GM12878 (cell line): ENCODE data around the gene PARS2. TPM values are rescaled to one million over a fixed set of nuclear protein-coding genes. Genes with fewer than 3 reads are reported as not detected.
A peak's percentile ranks its signal among the peaks of the same experiment; 100 is the strongest.

Experiments
- ATAC-seq: fragments of 200-7000 bp; cut with Tn5 transposase; 3 replicates; pipeline ENCODE4 v1.9.1; 2020; ENCODE audit warnings: mild to moderate bottlenecking, moderate library complexity
- BruUV-seq: library from RNA; stranded (reverse); fragments of 400-500 nt; replicated peaks from 2 replicates; lab custom pipeline; 2021; lab: Mats Ljungman, UMichigan
- CTCF ChIA-PET: fragments of 300-600 bp; sonication (Branson Sonifier 250); formaldehyde crosslinking; extraction: SDS; loops from one replicate; lab custom pipeline; 2021; ENCODE audit warnings: inconsistent platforms; lab: Yijun Ruan, JAX
- POLR2A ChIA-PET: fragments of 350-600 bp; formaldehyde crosslinking; extraction: SDS; loops from one replicate; lab custom pipeline; 2021; ENCODE audit warnings: inconsistent platforms; lab: Charles Lee
- RAD21 ChIA-PET: fragments of 300-600 bp; sonication (Branson Sonifier 250); formaldehyde crosslinking; loops from one replicate; lab custom pipeline; 2023; ENCODE audit warnings: antibody characterized with exemption; ENCODE audit not compliant: unreplicated experiment; lab: Charles Lee
- SMC1A ChIA-PET: fragments of 300-600 bp; sonication (Branson Sonifier 250); formaldehyde crosslinking; loops from one replicate; lab custom pipeline; 2023; ENCODE audit not compliant: unreplicated experiment, uncharacterized antibody; lab: Charles Lee
- DNase-seq: peaks from one replicate; pipeline ENCODE4 v3.0.0-alpha.2; 2011; ENCODE audit warnings: low read depth, low spot score
- FAIRE-seq: peaks from 3 replicates; lab custom pipeline; 2011; peaks lifted over from hg19 to GRCh38; lab: Jason Lieb, UNC
- H2AFZ ChIP-seq: 2 replicates; pipeline ENCODE4 v1.6.0; 2011; ENCODE audit warnings: low read depth, low read length, control low read depth; ENCODE audit not compliant: control insufficient read depth
- H3K27ac ChIP-seq: 2 replicates; pipeline ENCODE4 v1.5.1; 2011; ENCODE audit warnings: control low read depth; ENCODE audit not compliant: control insufficient read depth, insufficient read depth
- H3K27me3 ChIP-seq, 2 experiments: replicated peaks in 1 of 2; 2 replicates each; pipeline versions ENCODE4 v1.6.0 to v1.6.1; 2011; ENCODE audit warnings: low read length in 1 of 2; ENCODE audit not compliant: control insufficient read depth in 2 of 2, insufficient read depth in 2 of 2
- H3K36me3 ChIP-seq, 2 experiments: 2 replicates each; pipeline ENCODE4 v1.5.1; 2011; ENCODE audit warnings: low read length in 1 of 2; ENCODE audit not compliant: control insufficient read depth in 2 of 2, insufficient read depth in 2 of 2
- H3K4me1 ChIP-seq: 2 replicates; pipeline ENCODE4 v1.6.1; 2011; ENCODE audit warnings: mild to moderate bottlenecking, low read length, moderate library complexity, mixed read lengths; ENCODE audit not compliant: control insufficient read depth, insufficient read depth
- H3K4me2 ChIP-seq: 2 replicates; pipeline ENCODE4 v1.6.0; 2011; ENCODE audit warnings: control low read depth; ENCODE audit not compliant: control insufficient read depth, insufficient read depth
- H3K4me3 ChIP-seq: fragments of 200-600 bp; sonication (generic); 2 replicates; pipeline ENCODE4 v1.5.1; 2016
- H3K79me2 ChIP-seq: 2 replicates; pipeline ENCODE4 v1.6.0; 2011; ENCODE audit warnings: low read length; ENCODE audit not compliant: control insufficient read depth, insufficient read depth
- H3K9ac ChIP-seq: 2 replicates; pipeline ENCODE4 v1.8.0; 2011; ENCODE audit warnings: low read length, control low read depth, mixed read lengths; ENCODE audit not compliant: control insufficient read depth, insufficient read depth
- H3K9me3 ChIP-seq: replicated peaks from 3 replicates; pipeline ENCODE4 v1.5.1; 2011; ENCODE audit warnings: mild to moderate bottlenecking, low read length; ENCODE audit not compliant: control insufficient read depth, insufficient read depth
- H4K20me1 ChIP-seq: 2 replicates; pipeline ENCODE4 v1.6.0; 2011; ENCODE audit not compliant: control insufficient read depth, insufficient read depth
- CBFB ChIP-seq: IDR thresholded peaks from 2 replicates; pipeline ENCODE4 v1.6.1; 2016; ENCODE audit warnings: antibody characterized with exemption, low read depth
- CEBPB ChIP-seq, 2 experiments: fragments of 150-350 bp in 1 of 2; IDR thresholded peaks; 2 replicates each; pipeline ENCODE4 v1.6.1; 2012 to 2014; ENCODE audit warnings: low read depth in 2 of 2, low read length in 2 of 2, borderline replicate concordance in 1 of 2, inconsistent platforms in 1 of 2
- KAT2A ChIP-seq: conservative IDR thresholded peaks from 2 replicates; pipeline ENCODE4 v1.6.1; 2011; ENCODE audit warnings: low read depth, low read length; ENCODE audit not compliant: control insufficient read depth
- KLF5 ChIP-seq: fragments of 450-650 bp; IDR thresholded peaks from 2 replicates; pipeline ENCODE4 v1.6.1; 2014; ENCODE audit warnings: mild to moderate bottlenecking; ENCODE audit not compliant: partially characterized antibody
- NFYA ChIP-seq: IDR thresholded peaks from 2 replicates; pipeline ENCODE4 v1.6.1; 2011; ENCODE audit warnings: low read depth, mild to moderate bottlenecking, low read length, improper control_type of control experiment, borderline replicate concordance
- SIX5 ChIP-seq: IDR thresholded peaks from 2 replicates; pipeline ENCODE4 v1.6.1; 2011; ENCODE audit warnings: mild to moderate bottlenecking, low read depth, low read length, moderate library complexity; ENCODE audit not compliant: severe bottlenecking
- SMAD5 ChIP-seq: IDR thresholded peaks from 2 replicates; pipeline ENCODE4 v1.6.1; 2016; ENCODE audit warnings: antibody characterized with exemption, low read depth
- STAT3 ChIP-seq: IDR thresholded peaks from 2 replicates; pipeline ENCODE4 v1.6.1; 2011; ENCODE audit warnings: low read depth, low read length, improper control_type of control experiment
- TARDBP ChIP-seq: IDR thresholded peaks from 2 replicates; pipeline ENCODE4 v1.6.1; 2016; ENCODE audit warnings: borderline replicate concordance
- ZSCAN29 ChIP-seq: fragments of 450-650 bp; IDR thresholded peaks from 2 replicates; pipeline ENCODE4 v1.6.1; 2017; ENCODE audit warnings: mild to moderate bottlenecking, moderate library complexity
- WGBS: methylation state at CpG from one replicate; pipeline ENCODE4 v1.1.6; 2016; ENCODE audit warnings: low lambda C conversion rate; ENCODE audit not compliant: insufficient replicate concordance, insufficient coverage; ENCODE audit errors: missing lambda C conversion rate; 5-methylcytosine and 5-hydroxymethylcytosine counted together
- in situ Hi-C: fragments of 300-500 bp; cut with MboI; formaldehyde crosslinking; loops from 9 replicates; pipeline ENCODE4 v1.14.3; 2018; ENCODE audit warnings: mixed read lengths
- intact Hi-C: fragments of 100-400 bp; cut with micrococcal nuclease; formaldehyde crosslinking; loops from one replicate; pipeline ENCODE4 v1.14.2; 2022; ENCODE audit not compliant: unreplicated experiment
- polyA plus RNA-seq, 11 experiments: library from polyadenylated mRNA; depleted of rRNA in 4 of 11; unstranded in 6 of 11; stranded (reverse) in 5 of 11; fragments of >200 nt; fragmentation: Nextera tagmentation in 4 of 11; fragmentation: Illumina TruSeq in 1 of 11; extraction: Ambion mirVana in 4 of 11; extraction: Trizol in 1 of 11; gene quantifications; 1 replicate in 1 of 11; 2 replicates in 10 of 11; pipeline versions ENCODE4 v1.2.1 to v1.2.3, GENCODE V29; 2011 to 2016; ENCODE audit warnings: inconsistent platforms in 2 of 11, missing spikeins in 2 of 11, low read depth in 1 of 11
- total RNA-seq, 4 experiments: library from RNA; depleted of rRNA in 3 of 4; stranded (reverse); fragments of >200 nt in 3 of 4; fragmentation: Illumina TruSeq in 1 of 4; extraction: Trizol in 1 of 4; gene quantifications; 2 replicates each; pipeline versions ENCODE4 v1.2.1 to v1.2.3, GENCODE V29; 2013 to 2021
- TF ChIP-seq, protein P1 (sequence below): fragments of 450-650 bp; conservative IDR thresholded peaks from 2 replicates; pipeline ENCODE4 v1.6.1; 2017; ENCODE audit warnings: mild to moderate bottlenecking, moderate library complexity
- TF ChIP-seq, protein P2 (sequence below): IDR thresholded peaks from 2 replicates; pipeline ENCODE4 v1.6.1; 2012; ENCODE audit warnings: mild to moderate bottlenecking, low read depth, low read length
- TF ChIP-seq, protein P3 (sequence below), 3 experiments: IDR thresholded peaks in 2 of 3; conservative IDR thresholded peaks in 1 of 3; 2 replicates each; pipeline ENCODE4 v1.5.1; 2011; ENCODE audit warnings: low read depth in 3 of 3, low read length in 3 of 3, mild to moderate bottlenecking in 3 of 3, control low read depth in 2 of 3, moderate library complexity in 2 of 3, inconsistent platforms in 1 of 3, mixed read lengths in 1 of 3; ENCODE audit not compliant: control insufficient read depth in 2 of 3, insufficient read depth in 1 of 3; ENCODE audit errors: extremely low read depth in 1 of 3
- TF ChIP-seq, protein P4 (sequence below): fragments of 450-650 bp; IDR thresholded peaks from 2 replicates; pipeline ENCODE4 v1.6.1; 2017; ENCODE audit warnings: low read depth, mild to moderate bottlenecking, moderate library complexity

PARS2 gene
- total and polyA plus RNA-seq, 10 of the 15 experiments (the other 5 are each of a cell fraction or from before 2014, with no cell fraction given), result 3.7 to 12.2 (median 5.9) TPM

DNA sequence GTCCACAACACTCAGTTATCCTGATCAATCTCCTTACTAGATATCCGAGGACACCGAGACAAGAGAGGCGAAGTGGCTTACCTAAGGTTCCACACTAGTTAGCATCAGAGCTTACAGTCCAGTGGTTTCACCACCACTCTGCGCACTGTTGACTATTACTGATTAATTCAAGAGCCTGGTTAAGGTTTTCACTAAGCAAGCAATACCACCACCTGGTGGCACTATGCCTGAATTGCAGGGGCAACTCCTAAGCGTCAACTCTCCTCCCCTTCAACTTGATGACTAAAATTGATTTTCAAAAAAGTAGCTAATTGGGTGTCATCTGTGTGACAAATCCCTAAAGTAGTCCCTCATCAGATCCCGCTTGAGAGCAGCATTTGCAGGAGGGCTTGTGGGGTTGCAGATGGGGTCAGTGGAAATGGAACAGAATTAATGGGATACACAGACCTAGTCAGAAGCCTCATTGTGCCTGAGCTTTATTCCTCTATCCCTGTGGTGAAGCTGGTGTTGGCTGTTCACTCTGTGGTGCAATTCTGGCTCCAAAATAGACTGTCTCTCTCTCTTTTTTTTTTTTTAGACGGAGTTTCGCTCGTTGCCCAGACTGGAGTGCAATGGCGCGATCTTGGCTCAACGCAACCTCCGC lies 27.7 kb upstream of the PARS2 start:
- ATAC-seq (peak; percentile 38), DNase-seq (no peak), FAIRE-seq (peak; percentile 23)
- CTCF ChIA-PET, result interaction anchor here (0.6 to 2.6 kb wide), 5 partner anchors 9 to 320 kb away, joined by 3 to 11 read pairs (median 3); partner anchors contain the start of gene TTC22
- no peaks in the 10 kb centered on the region for H3K36me3 ChIP-seq
- BruUV-seq, result no TSS peak
- POLR2A ChIA-PET, result interaction anchor here (0.6 kb wide), 1 partner anchor 654 kb away, joined by 3 read pairs; no protein-coding TSS in a partner anchor
- H2AFZ ChIP-seq, result no peak overlapping the region
- SMC1A ChIA-PET, result interaction anchor here (0.8 to 1.2 kb wide), 2 partner anchors 9 to 40 kb away, joined by 4 to 6 read pairs; partner anchors contain the start of gene TTC22
- H3K27ac ChIP-seq, result no peak overlapping the region
- H3K27me3 ChIP-seq, result no peaks in the 10 kb centered on the region
- no peaks in the 10 kb centered on the region for H3K4me1 ChIP-seq
- H3K4me3 ChIP-seq, result no peak overlapping the region
- H3K9ac ChIP-seq, result no peak overlapping the region
- intact Hi-C loops, result no loop called here
- no peaks in the 10 kb centered on the region for H3K79me2 ChIP-seq
- in situ Hi-C loops, result no loop called here
- RAD21 ChIA-PET, result interaction anchor here (1.7 kb wide), 1 partner anchor 117 kb away, joined by 4 read pairs; no protein-coding TSS in a partner anchor
- H3K4me2 ChIP-seq, result no peak overlapping the region
- H3K9me3 ChIP-seq, result peaks cover 2% of the 10 kb centered on the region; the same call in 2 of the 3 replicates
- 72% methylated on average over 9 of the region's 13 CpGs for WGBS
- no peaks in the 10 kb centered on the region for H4K20me1 ChIP-seq
- TF ChIP-seq KAT2A, result no peak
- TF ChIP-seq CEBPB (IDR thresholded peaks at IDR 0.05; ENCODE audit: borderline replicate concordance in 1 of 2, low read depth in 2 of 2, low read length in 2 of 2), result no peak
- TF ChIP-seq, protein P1, sequence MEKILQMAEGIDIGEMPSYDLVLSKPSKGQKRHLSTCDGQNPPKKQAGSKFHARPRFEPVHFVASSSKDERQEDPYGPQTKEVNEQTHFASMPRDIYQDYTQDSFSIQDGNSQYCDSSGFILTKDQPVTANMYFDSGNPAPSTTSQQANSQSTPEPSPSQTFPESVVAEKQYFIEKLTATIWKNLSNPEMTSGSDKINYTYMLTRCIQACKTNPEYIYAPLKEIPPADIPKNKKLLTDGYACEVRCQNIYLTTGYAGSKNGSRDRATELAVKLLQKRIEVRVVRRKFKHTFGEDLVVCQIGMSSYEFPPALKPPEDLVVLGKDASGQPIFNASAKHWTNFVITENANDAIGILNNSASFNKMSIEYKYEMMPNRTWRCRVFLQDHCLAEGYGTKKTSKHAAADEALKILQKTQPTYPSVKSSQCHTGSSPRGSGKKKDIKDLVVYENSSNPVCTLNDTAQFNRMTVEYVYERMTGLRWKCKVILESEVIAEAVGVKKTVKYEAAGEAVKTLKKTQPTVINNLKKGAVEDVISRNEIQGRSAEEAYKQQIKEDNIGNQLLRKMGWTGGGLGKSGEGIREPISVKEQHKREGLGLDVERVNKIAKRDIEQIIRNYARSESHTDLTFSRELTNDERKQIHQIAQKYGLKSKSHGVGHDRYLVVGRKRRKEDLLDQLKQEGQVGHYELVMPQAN, result no peak
- TF ChIP-seq STAT3, result no peak
- TF ChIP-seq, protein P2, sequence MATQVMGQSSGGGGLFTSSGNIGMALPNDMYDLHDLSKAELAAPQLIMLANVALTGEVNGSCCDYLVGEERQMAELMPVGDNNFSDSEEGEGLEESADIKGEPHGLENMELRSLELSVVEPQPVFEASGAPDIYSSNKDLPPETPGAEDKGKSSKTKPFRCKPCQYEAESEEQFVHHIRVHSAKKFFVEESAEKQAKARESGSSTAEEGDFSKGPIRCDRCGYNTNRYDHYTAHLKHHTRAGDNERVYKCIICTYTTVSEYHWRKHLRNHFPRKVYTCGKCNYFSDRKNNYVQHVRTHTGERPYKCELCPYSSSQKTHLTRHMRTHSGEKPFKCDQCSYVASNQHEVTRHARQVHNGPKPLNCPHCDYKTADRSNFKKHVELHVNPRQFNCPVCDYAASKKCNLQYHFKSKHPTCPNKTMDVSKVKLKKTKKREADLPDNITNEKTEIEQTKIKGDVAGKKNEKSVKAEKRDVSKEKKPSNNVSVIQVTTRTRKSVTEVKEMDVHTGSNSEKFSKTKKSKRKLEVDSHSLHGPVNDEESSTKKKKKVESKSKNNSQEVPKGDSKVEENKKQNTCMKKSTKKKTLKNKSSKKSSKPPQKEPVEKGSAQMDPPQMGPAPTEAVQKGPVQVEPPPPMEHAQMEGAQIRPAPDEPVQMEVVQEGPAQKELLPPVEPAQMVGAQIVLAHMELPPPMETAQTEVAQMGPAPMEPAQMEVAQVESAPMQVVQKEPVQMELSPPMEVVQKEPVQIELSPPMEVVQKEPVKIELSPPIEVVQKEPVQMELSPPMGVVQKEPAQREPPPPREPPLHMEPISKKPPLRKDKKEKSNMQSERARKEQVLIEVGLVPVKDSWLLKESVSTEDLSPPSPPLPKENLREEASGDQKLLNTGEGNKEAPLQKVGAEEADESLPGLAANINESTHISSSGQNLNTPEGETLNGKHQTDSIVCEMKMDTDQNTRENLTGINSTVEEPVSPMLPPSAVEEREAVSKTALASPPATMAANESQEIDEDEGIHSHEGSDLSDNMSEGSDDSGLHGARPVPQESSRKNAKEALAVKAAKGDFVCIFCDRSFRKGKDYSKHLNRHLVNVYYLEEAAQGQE, result no peak
- TF ChIP-seq, protein P3, sequence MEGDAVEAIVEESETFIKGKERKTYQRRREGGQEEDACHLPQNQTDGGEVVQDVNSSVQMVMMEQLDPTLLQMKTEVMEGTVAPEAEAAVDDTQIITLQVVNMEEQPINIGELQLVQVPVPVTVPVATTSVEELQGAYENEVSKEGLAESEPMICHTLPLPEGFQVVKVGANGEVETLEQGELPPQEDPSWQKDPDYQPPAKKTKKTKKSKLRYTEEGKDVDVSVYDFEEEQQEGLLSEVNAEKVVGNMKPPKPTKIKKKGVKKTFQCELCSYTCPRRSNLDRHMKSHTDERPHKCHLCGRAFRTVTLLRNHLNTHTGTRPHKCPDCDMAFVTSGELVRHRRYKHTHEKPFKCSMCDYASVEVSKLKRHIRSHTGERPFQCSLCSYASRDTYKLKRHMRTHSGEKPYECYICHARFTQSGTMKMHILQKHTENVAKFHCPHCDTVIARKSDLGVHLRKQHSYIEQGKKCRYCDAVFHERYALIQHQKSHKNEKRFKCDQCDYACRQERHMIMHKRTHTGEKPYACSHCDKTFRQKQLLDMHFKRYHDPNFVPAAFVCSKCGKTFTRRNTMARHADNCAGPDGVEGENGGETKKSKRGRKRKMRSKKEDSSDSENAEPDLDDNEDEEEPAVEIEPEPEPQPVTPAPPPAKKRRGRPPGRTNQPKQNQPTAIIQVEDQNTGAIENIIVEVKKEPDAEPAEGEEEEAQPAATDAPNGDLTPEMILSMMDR (IDR thresholded peaks at IDR 0.05 in 2 of 3, conservative IDR thresholded peaks at IDR 0.05 in 1 of 3; ENCODE audit: control insufficient read depth in 2 of 3, extremely low read depth in 1 of 3, insufficient read depth in 1 of 3, low read depth in 3 of 3, low read length in 3 of 3), result peak; percentile 20 to 78 (median 69)
- no peak for TF ChIP-seq ZSCAN29
- TF ChIP-seq SMAD5, result no peak
- TF ChIP-seq KLF5, result no peak
- TF ChIP-seq SIX5, result no peak
- TF ChIP-seq, protein P4, sequence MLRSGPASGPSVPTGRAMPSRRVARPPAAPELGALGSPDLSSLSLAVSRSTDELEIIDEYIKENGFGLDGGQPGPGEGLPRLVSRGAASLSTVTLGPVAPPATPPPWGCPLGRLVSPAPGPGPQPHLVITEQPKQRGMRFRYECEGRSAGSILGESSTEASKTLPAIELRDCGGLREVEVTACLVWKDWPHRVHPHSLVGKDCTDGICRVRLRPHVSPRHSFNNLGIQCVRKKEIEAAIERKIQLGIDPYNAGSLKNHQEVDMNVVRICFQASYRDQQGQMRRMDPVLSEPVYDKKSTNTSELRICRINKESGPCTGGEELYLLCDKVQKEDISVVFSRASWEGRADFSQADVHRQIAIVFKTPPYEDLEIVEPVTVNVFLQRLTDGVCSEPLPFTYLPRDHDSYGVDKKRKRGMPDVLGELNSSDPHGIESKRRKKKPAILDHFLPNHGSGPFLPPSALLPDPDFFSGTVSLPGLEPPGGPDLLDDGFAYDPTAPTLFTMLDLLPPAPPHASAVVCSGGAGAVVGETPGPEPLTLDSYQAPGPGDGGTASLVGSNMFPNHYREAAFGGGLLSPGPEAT, result no peak
- no peak for TF ChIP-seq CBFB
- no peak for TF ChIP-seq TARDBP
- no peak for TF ChIP-seq NFYA
